GM21786 (cell line): ENCODE data around the gene EFHC1.

Experiments
- ATAC-seq: cut with Tn5 transposase; IDR thresholded peaks from one replicate; pipeline ENCODE4 v1.9.1; 2021; ENCODE audit not compliant: unreplicated experiment

The EFHC1 gene

DNA sequence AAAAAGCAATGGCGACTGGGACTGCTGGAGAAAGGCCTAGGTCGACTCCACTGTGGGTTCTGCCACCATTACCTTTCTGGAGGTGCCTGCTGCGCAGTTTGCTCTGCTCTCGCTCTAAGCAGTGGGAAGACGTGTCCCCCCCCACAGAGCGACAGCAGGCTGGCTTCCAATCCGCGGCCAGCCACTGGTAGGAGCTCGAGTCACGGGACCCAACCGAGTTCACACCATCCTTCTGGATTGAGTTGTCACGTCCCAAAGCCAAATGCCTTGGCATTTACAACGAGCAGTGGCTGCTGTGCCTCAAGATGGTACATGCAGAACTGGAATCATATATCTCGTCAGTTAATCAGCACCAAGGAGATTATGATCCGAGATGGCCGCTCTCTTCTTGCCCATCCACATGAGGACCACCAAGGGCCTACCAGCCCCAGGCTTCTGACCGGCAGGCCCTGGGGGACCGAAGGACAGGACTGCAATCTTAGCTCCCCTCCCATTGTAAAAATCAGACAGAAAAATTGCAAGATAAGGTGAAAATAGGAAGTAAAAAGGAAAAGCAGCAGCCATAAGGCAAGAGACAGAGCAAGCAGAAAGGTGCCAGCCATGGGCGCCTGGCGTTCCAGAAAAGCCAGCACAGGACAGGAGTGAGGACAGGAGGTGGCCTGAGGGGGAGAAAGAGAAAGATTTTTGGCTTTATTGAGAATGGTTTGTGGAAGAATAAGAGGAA, 82.3 kb downstream of the EFHC1 start:
- no peak for ATAC-seq

GRCh38 chr6:52503323-52503747, 83.2 kb downstream of the EFHC1 start:
- ATAC-seq, result no peak

- no peak for ATAC-seq
These were observed 84.0 kb downstream of the EFHC1 start for GRCh38 chr6:52503851-52504781.

DNA sequence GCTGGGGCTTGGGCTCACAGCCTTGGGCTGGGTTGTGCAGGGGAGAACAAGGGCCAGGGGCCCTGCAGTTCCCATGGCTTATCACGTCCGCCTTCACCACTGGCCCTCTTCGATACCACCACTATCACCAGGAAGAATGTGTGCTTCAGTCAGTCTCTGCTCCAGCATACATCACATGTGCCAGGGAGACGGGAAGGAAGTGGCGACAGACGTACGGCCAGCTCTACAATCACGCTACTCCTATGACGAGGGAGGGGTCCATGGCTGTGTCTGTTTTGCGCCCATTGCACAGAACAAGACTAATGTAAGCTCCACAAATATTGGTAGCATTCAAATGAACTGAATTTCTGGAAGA, 84.6 kb downstream of the EFHC1 start:
- no peak for ATAC-seq

GRCh38 chr6:52505726-52506409, 85.7 kb downstream of the EFHC1 start:
- no peak for ATAC-seq

- no peak for ATAC-seq
These were observed 86.3 kb downstream of the EFHC1 start for GRCh38 chr6:52506476-52506875.

DNA sequence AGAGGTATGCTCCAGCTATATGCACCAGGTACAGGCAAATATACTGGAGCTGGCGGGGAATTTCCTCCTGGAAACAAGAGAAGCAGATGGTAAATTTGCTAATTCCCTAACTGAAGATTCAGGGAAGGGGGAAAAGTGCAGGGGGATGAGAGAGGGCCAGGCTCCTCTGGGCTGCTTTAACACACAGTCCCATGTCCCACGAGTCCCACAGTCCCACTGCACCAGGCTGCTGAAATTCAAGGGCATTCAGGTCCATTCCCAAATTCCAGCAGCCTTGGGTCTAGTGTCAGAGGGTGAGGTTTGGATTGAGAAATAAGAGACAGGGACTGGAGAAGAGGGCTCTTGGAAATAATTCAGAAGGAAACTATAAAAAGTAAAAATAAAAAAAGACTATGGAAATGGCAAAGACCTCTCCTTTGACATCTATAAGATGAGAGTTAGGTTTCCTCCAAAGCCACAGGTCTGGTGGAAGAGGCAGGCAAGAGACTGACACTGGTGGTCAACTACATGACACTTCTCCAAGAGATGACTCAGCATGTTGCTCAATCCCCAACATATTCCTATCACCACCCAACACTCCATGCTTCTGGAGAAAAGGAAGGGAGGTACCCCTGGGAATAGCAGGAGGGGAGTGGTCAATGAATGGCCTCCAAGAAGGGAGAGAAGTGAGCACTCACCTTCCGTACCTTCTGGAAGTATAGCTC, 87.6 kb downstream of the EFHC1 start:
- ATAC-seq, result no peak

GRCh38 chr6:52508261-52508739, 88.2 kb downstream of the EFHC1 start:
- no peak for ATAC-seq

DNA sequence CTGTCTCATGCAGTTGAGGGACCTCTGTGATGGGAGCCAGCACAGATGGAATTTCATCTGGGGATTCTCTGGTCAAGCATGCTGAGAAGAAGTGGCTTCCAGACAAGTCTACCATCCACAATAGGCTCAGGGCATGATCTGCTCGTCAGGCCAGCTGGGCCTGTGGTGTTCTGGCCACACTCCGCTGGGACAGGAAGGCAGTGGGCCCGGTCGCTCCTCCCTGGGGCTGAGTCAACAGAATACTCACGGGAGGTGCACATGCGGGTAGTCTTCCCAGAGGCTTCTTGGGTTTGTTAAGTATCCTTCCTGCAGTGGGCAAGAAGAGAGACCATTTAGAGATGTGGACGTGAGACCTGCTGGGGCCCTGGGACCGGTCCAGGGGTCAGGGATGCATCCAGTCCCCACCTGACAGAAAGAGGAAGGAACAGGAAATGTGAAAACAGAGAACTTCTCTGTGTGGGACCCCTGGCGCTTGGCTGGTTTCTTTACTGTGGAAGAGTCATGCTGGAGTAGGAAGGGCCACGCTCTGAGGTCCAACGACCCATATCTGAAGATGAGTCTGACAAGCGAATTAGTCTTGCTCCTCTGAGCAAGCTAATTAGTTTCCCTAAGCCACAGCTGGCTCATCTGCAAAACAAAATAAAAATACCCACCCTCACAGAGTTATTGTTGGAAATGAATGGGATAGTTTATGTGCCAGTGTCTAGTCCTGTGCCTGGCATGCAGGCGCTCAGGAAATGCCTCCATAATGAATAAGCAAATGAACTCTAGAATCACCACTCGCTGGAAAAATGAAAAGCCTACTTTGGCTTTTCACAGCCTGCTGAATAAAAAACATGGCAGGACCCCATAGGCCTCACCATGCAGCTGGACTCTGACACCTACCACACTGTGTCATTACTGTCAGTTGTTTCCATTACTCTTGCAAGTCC, 89.4 kb downstream of the EFHC1 start:
- ATAC-seq, result no peak

- no peak for ATAC-seq
These were observed 90.0 kb downstream of the EFHC1 start for GRCh38 chr6:52510213-52510562.

DNA sequence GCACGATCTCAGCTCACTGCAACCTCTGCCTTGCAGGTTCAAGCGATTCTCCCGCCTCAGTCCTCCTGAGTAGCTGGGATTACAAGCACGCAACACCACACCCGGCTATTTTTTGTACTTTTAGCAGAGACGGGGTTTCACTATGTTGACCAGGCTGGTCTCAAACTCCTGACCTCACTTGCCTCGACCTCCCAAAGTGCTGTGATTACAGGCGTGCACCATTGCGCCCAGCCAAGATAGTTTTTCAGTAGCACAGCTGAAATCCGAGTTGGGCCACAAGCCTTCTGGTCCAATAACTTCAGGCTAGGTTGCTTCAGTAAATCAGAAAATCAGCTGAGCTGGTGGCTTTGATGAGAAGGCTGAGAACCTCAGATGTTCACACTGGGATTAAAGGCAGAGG, 91.0 kb downstream of the EFHC1 start:
- ATAC-seq, result no peak

DNA sequence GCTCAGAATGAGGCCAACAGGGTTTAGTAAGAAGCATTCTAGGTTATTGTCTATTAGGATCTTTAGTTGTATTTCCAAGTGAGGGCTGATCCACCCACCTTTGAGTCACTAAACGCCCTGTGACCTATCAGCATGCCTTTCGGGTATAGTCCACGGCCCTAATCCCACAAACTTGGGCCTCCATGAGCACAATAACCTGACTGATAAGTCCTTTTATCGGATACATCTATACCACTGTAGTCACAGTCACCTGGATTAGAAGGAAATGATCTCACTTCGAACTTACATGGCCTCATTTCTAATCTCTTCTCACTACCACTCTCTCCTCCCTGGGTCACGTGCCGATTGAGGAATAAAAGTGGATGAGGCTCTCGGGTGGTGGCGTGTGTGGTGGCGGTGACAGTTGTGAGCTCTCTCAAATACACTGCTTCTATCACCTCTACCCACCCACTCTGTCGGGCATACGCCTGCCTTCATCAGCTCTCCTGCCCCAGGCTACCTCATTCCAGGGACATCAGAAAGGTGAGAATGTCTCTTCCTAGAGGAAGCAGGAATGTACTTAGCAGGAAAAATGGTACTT, 91.5 kb downstream of the EFHC1 start:
- no peak for ATAC-seq

DNA sequence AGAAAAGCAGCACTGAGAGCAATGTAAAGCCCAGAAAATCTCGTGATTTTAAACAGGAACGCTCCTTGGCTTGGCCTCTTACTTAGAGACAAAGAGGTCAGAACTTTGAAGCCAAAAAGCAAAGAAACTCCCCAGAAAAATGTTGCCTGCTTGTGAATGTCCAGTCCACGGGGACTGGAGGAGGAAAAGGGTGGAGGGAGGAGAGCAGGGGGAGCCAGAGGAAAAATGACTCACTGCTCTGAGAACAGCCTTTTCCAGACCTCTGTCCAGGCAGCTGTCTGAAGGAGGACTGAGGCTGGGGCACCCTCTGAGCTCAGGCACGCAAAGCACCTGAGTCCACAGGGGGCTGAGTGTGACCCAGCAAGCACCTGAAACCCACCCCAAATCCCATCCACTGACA, 92.1 kb downstream of the EFHC1 start:
- ATAC-seq, result no peak

DNA sequence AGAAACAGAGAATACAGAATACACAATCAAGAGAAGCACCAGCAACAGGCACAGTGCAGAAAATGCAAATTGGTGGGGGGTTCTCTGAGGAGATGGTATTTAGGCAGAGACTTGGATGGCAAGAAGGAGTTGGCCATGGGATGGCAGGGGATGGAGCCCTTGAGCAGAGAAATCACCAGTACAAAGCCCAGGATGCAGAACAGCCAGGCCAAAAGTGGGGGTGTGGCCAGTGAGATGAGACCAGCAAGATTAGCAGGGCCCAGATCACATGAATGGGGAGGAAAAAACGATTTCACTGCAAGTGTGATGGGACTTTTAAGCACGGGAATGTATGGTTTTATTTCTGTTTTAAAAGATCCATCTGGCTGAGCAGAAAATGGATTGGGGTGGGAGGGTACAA, 93.3 kb downstream of the EFHC1 start:
- no peak for ATAC-seq

DNA sequence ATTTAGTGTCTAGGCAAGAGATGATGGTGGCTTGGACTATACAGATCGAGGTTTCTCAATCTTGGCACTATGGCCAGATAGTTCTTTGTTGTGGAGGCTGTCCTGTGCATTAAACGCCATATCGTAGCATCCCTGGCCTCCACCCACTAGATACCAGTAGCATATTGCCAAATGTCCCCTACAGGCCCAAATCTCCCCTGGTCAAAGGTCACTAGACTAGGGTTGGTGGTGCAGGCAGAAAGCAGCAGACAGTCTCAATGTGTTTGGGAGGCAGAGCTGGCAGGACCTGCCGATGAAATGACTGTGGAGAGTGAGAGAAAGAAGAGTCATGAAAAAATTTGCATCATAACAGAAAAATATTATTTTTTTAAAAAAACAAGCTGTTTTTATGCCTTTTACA, 93.8 kb downstream of the EFHC1 start:
- ATAC-seq, result no peak

DNA sequence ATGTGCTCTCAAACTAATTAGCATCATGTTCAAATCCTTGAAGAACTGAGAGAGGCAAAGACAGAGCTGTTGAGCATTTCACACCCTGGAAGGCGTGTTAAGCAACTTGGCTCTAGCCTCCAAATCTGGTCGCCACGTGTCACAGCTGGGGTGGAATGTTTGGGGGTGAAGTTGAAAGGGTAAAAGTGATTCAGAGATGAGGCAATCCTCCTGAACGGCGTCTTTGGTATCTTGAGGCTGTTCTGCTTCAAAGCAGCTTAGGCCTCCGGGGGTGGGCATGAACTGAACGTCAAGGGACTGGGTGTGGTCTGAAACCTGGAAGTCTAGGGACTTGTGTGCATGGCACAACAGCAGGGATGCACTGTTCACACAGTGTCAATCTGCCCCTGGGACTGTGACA, 94.4 kb downstream of the EFHC1 start:
- ATAC-seq, result no peak

- no peak for ATAC-seq
These were observed 95.2 kb downstream of the EFHC1 start for GRCh38 chr6:52515219-52515960.

- ATAC-seq, result no peak
These were observed 96.1 kb downstream of the EFHC1 start for GRCh38 chr6:52516269-52516668.

DNA sequence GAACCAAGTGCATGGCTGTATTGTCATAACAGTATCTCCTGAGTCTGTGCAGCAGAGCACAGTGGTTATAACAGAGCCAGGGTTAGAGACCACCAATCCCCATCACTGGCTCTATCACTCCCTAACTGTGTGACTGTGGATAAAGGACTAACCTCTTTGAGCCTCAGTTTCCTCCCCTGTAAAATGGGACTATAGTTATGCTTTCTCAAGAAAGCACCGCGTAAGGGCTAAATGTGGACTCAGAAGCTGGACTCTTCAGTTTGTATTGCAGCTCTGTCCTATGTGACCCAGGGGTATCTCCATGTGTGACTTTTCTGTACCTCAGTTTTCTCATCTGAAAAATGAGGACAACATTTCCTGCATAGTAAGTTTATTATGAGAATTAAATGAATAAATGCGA, 96.8 kb downstream of the EFHC1 start:
- ATAC-seq, result no peak
